Esophagus muscularis mucosa (tissue), 4 donors: ENCODE results near the gene TRIM24.

Experiments
- EP300 ChIP-seq: sonication (generic); formaldehyde crosslinking; IDR thresholded peaks from one replicate; pipeline ENCODE4 v1.6.1; 2017; ENCODE audit warnings: antibody characterized with exemption
- POLR2A ChIP-seq: fragments of 450-650 bp; IDR thresholded peaks from one replicate; pipeline ENCODE4 v1.6.1; 2017; ENCODE audit warnings: antibody characterized with exemption, moderate library complexity, mild to moderate bottlenecking, low read depth
- TF ChIP-seq, protein P1 (sequence below), 3 experiments: fragments of 200-600 bp in 2 of 3; fragments of 450-650 bp in 1 of 3; sonication (generic) in 2 of 3; IDR thresholded peaks; one replicate each; pipeline ENCODE4 v1.5.1; 2017 to 2019; ENCODE audit warnings: antibody characterized with exemption in 3 of 3, mild to moderate bottlenecking in 2 of 3, moderate library complexity in 1 of 3

DNA sequence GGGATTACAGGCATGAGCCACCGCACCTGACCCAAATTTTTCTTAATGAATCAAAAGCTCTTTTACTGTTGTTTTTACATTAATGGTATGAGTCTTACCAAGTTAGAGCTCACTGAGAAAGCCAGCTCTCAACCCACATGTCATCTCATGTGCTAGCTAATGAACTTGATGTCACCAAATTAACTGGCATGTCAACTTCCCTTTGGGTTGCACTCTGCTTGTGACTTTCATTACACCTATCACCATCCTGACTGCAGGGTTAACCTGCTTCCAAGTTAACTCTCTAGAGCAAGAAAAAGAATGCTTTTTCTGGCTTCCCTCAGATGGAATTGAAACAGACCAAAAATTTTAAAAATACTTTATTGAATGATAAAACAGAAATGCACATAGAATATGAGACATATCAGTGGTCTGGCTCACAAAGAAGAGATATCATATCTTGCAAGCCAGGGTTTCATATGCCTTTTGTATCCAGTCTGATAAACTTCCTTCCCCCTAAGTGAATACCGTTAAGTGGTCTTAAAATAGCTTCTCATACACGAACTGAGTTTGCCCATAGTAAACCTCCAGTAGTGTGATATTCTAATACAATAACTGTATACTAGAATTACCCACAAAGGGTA is 42.9 kb upstream of the TRIM24 start:
- TF ChIP-seq, protein P1, sequence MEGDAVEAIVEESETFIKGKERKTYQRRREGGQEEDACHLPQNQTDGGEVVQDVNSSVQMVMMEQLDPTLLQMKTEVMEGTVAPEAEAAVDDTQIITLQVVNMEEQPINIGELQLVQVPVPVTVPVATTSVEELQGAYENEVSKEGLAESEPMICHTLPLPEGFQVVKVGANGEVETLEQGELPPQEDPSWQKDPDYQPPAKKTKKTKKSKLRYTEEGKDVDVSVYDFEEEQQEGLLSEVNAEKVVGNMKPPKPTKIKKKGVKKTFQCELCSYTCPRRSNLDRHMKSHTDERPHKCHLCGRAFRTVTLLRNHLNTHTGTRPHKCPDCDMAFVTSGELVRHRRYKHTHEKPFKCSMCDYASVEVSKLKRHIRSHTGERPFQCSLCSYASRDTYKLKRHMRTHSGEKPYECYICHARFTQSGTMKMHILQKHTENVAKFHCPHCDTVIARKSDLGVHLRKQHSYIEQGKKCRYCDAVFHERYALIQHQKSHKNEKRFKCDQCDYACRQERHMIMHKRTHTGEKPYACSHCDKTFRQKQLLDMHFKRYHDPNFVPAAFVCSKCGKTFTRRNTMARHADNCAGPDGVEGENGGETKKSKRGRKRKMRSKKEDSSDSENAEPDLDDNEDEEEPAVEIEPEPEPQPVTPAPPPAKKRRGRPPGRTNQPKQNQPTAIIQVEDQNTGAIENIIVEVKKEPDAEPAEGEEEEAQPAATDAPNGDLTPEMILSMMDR (IDR thresholded peaks at IDR 0.05) = no peak
- TF ChIP-seq EP300 (no peak), POLR2A (no peak)
